GM12878 (cell line): ENCODE results near the gene PRRC2A.

Source experiments
- CTCF ChIP-seq, 3 experiments: IDR thresholded peaks in 2 of 3; conservative IDR thresholded peaks in 1 of 3; 2 replicates each; pipeline ENCODE4 v1.5.1; 2011; ENCODE audit warnings: low read depth in 3 of 3, low read length in 3 of 3, mild to moderate bottlenecking in 3 of 3, control low read depth in 2 of 3, moderate library complexity in 2 of 3, inconsistent platforms in 1 of 3, mixed read lengths in 1 of 3; ENCODE audit not compliant: control insufficient read depth in 2 of 3, insufficient read depth in 1 of 3; ENCODE audit errors: extremely low read depth in 1 of 3
- HDGF ChIP-seq: fragments of 450-650 bp; IDR thresholded peaks from 2 replicates; pipeline ENCODE4 v1.6.1; 2016; ENCODE audit warnings: antibody characterized with exemption
- JUNB ChIP-seq: IDR thresholded peaks from 2 replicates; pipeline ENCODE4 v1.6.1; 2016; ENCODE audit warnings: antibody characterized with exemption, mild to moderate bottlenecking
- POLR2A ChIP-seq: IDR thresholded peaks from 2 replicates; pipeline ENCODE4 v1.6.1; 2011; ENCODE audit warnings: low read depth, mild to moderate bottlenecking, low read length
- POLR2AphosphoS2 ChIP-seq: IDR thresholded peaks from 2 replicates; pipeline ENCODE4 v1.6.1; 2011; ENCODE audit warnings: low read depth, mild to moderate bottlenecking, low read length, improper control_type of control experiment, moderate library complexity
- POLR2AphosphoS5 ChIP-seq: IDR thresholded peaks from 2 replicates; pipeline ENCODE4 v1.6.1; 2011; ENCODE audit warnings: mild to moderate bottlenecking, low read length, inconsistent platforms
- PRDM15 ChIP-seq: fragments of 450-650 bp; formaldehyde crosslinking; IDR thresholded peaks from 2 replicates; pipeline ENCODE4 v1.4.0; 2020; ENCODE audit warnings: mild to moderate bottlenecking, moderate library complexity
- RB1 ChIP-seq: fragments of 450-650 bp; formaldehyde crosslinking; IDR thresholded peaks from 2 replicates; pipeline ENCODE4 v1.6.1; 2017; ENCODE audit warnings: mild to moderate bottlenecking, borderline replicate concordance
- RFX5 ChIP-seq: IDR thresholded peaks from 2 replicates; pipeline ENCODE4 v1.6.1; 2011; ENCODE audit warnings: low read depth, low read length, improper control_type of control experiment
- SUZ12 ChIP-seq: fragments of 200-600 bp; sonication (generic); IDR thresholded peaks from one replicate; pipeline ENCODE4 v1.6.1; 2018; ENCODE audit warnings: antibody characterized with exemption, mild to moderate bottlenecking; ENCODE audit not compliant: unreplicated experiment
- TAF1 ChIP-seq: IDR thresholded peaks from 2 replicates; pipeline ENCODE4 v1.6.1; 2011; ENCODE audit warnings: mild to moderate bottlenecking, low read depth, low read length, borderline replicate concordance
- USF1 ChIP-seq: IDR thresholded peaks from 2 replicates; pipeline ENCODE4 v1.6.1; 2011; ENCODE audit warnings: borderline replicate concordance, low read depth, mild to moderate bottlenecking, moderate library complexity, mixed read lengths, low read length; ENCODE audit not compliant: insufficient read depth; ENCODE audit errors: extremely low read length
- ZBTB4 ChIP-seq: fragments of 450-650 bp; formaldehyde crosslinking; IDR thresholded peaks from 2 replicates; pipeline ENCODE4 v1.4.0; 2022; ENCODE audit warnings: mild to moderate bottlenecking, moderate library complexity

- TF ChIP-seq CTCF (IDR thresholded peaks at IDR 0.05 in 2 of 3, conservative IDR thresholded peaks at IDR 0.05 in 1 of 3; ENCODE audit: control insufficient read depth in 2 of 3, extremely low read depth in 1 of 3, insufficient read depth in 1 of 3, low read depth in 3 of 3, low read length in 3 of 3) (no peak), ZBTB4 (CRISPR knock-in tag) (no peak), TAF1 (no peak; the same call in 1 of the 2 replicates), POLR2A (peak; percentile 90), RB1 (no peak), USF1 (no peak), RFX5 (no peak), HDGF (peak; percentile 82), PRDM15 (CRISPR knock-in tag) (no peak), JUNB (no peak), SUZ12 (no peak), POLR2AphosphoS5 (peak; percentile 82), POLR2AphosphoS2 (no peak)
These were observed 48.2 kb upstream of the PRRC2A start, which contains the start of gene LTA for GRCh38 chr6:31572041-31572911.
